H1 (cell line): Measurements from ENCODE around the gene BRS3. TPM values are rescaled to one million over a fixed set of nuclear protein-coding genes. Genes with fewer than 3 reads are reported as not detected.

Source experiments
- CHD2 ChIP-seq: IDR thresholded peaks from 2 replicates; pipeline ENCODE4 v1.6.1; 2012; ENCODE audit warnings: low read length, improper control_type of control experiment
- EP300 ChIP-seq, 2 experiments: IDR thresholded peaks; 1 replicate in 1 of 2; 2 replicates in 1 of 2; pipeline ENCODE4 v1.6.1; 2011 to 2012; ENCODE audit warnings: low read depth in 2 of 2, low read length in 2 of 2, mild to moderate bottlenecking in 2 of 2, borderline replicate concordance in 1 of 2, inconsistent platforms in 1 of 2, moderate library complexity in 1 of 2
- KDM4A ChIP-seq: IDR thresholded peaks from one replicate; pipeline ENCODE4 v1.7.1; 2012; ENCODE audit warnings: low read depth, mild to moderate bottlenecking, moderate library complexity, low read length, inconsistent platforms; ENCODE audit not compliant: severe bottlenecking
- NRF1 ChIP-seq: IDR thresholded peaks from 2 replicates; pipeline ENCODE4 v1.6.1; 2011; ENCODE audit warnings: mild to moderate bottlenecking, low read depth, low read length, improper control_type of control experiment
- RXRA ChIP-seq: IDR thresholded peaks from 2 replicates; pipeline ENCODE4 v1.6.1; 2011; ENCODE audit warnings: low read depth, mild to moderate bottlenecking, low read length, moderate library complexity; ENCODE audit not compliant: insufficient read depth
- SIN3A ChIP-seq, 2 experiments: IDR thresholded peaks in 1 of 2; conservative IDR thresholded peaks in 1 of 2; 2 replicates each; pipeline ENCODE4 v1.6.1; 2011 to 2012; ENCODE audit warnings: low read length in 2 of 2, improper control_type of control experiment in 1 of 2, low read depth in 1 of 2, mild to moderate bottlenecking in 1 of 2
- polyA plus RNA-seq, 7 experiments: library from polyadenylated mRNA; depleted of rRNA in 3 of 7; stranded (reverse) in 5 of 7; unstranded in 2 of 7; fragments of >200 nt in 5 of 7; fragments of 200-250 nt in 2 of 7; gene quantifications; 1 replicate in 5 of 7; 2 replicates in 1 of 7; 4 replicates in 1 of 7; pipeline versions ENCODE4 v1.2.1 to v1.2.3, GENCODE V29; 2011 to 2013; ENCODE audit warnings: missing spikeins in 2 of 7, mixed read lengths in 2 of 7
- total RNA-seq: library from RNA; stranded (reverse); fragmentation: NEBNext Ultra II Directional; extraction: Animal tissue kit (Norgen Biotek cat#: 25700); gene quantifications from 2 replicates; pipeline ENCODE4 v1.2.1, GENCODE V29; 2021
- TF ChIP-seq, protein P1 (sequence below): IDR thresholded peaks from 2 replicates; pipeline ENCODE4 v1.6.1; 2012; ENCODE audit warnings: inconsistent platforms
- TF ChIP-seq, protein P2 (sequence below): IDR thresholded peaks from 2 replicates; pipeline ENCODE4 v1.6.1; 2011; ENCODE audit warnings: low read depth, mild to moderate bottlenecking, low read length; ENCODE audit not compliant: insufficient read depth

The BRS3 gene
- total and polyA plus RNA-seq, 2 of the 8 experiments (the other 6 are each of a cell fraction or from before 2014, with no cell fraction given), result not detected

DNA sequence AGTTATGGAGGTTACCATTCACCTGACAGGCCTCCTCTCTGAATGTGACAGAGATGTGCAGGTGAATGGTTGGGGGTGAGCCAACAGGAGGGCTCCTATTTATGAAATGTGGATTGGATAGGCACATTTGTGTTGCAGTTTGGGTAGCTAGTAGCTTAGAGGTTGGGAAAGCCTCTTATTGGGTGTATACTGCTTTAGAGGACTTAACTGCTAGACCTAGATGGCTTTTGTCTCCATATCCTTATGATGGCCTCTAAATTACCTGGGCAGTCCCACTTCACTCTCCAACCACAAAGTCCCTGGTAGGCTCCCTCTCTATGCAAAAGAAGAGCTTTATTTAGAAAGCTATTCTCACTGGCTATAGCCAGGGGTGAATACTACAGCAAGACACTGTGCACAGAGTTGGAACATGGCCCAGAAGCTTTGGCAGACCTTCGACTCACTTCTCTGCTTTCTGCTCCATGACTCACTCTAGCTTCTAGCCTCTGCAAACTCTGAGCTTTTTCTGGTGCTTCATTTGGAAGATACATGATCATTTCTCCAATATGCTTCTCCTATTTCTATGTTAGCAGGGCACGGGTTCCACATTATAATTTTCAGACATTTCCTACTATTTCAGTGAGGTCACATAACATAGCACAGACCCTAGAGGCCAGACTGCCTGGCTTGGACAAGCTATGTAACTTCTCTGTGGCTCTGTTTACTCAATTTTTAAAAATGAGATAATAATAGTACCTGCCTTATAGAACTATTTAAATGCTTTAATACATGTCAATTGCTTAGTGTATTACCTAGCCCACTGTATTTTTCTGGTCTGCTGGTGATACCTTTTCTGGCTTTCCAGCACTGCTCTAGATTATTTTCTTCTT lies 38.2 kb downstream of the BRS3 start (continued):
- TF ChIP-seq KDM4A, result no peak
- TF ChIP-seq CHD2, result no peak
- TF ChIP-seq, protein P1, sequence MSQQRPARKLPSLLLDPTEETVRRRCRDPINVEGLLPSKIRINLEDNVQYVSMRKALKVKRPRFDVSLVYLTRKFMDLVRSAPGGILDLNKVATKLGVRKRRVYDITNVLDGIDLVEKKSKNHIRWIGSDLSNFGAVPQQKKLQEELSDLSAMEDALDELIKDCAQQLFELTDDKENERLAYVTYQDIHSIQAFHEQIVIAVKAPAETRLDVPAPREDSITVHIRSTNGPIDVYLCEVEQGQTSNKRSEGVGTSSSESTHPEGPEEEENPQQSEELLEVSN, result no peak
- no peak for TF ChIP-seq NRF1
- TF ChIP-seq, protein P2, sequence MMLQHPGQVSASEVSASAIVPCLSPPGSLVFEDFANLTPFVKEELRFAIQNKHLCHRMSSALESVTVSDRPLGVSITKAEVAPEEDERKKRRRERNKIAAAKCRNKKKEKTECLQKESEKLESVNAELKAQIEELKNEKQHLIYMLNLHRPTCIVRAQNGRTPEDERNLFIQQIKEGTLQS, result no peak
- no peak for TF ChIP-seq SIN3A (conservative IDR thresholded peaks at IDR 0.05 in 1 of 2, IDR thresholded peaks at IDR 0.05 in 1 of 2; ENCODE audit: low read depth in 1 of 2, low read length in 2 of 2)
- no peak for TF ChIP-seq RXRA
- no peak for TF ChIP-seq EP300 (IDR thresholded peaks at IDR 0.05; ENCODE audit: borderline replicate concordance in 1 of 2, low read depth in 2 of 2, low read length in 2 of 2)
